Left ventricle myocardium inferior (tissue), 1 donor: ENCODE results near the gene TSPAN18. TPM values are rescaled to one million over a fixed set of nuclear protein-coding genes. Genes with fewer than 3 reads are reported as not detected.
A peak's percentile ranks its signal among the peaks of the same experiment; 100 is the strongest.

Experiments used
- DNase-seq: peaks from one replicate; pipeline ENCODE4 v3.0.0-alpha.2; 2020
- H3K27ac ChIP-seq: fragments of 200-600 bp; replicated peaks from 2 replicates; pipeline ENCODE4 v1.8.0; 2021
- H3K27me3 ChIP-seq: fragments of 200-600 bp; 2 replicates; pipeline ENCODE4 v1.8.0; 2021; ENCODE audit warnings: low read depth
- H3K36me3 ChIP-seq: fragments of 200-600 bp; 2 replicates; pipeline ENCODE4 v1.8.0; 2021
- H3K4me1 ChIP-seq: fragments of 200-600 bp; 2 replicates; pipeline ENCODE4 v1.8.0; 2021
- H3K4me3 ChIP-seq: fragments of 200-600 bp; 2 replicates; pipeline ENCODE4 v1.8.0; 2021; ENCODE audit warnings: mild to moderate bottlenecking, moderate library complexity
- H3K9me3 ChIP-seq: fragments of 200-600 bp; replicated peaks from 2 replicates; pipeline ENCODE4 v1.8.0; 2021
- CTCF ChIP-seq: fragments of 200-600 bp; IDR thresholded peaks from 2 replicates; pipeline ENCODE4 v1.8.0; 2021; ENCODE audit warnings: antibody characterized with exemption, mild to moderate bottlenecking, borderline replicate concordance
- intact Hi-C: fragments of 100-400 bp; cut with micrococcal nuclease; formaldehyde crosslinking; loops from one replicate; pipeline ENCODE4 v1.11.0; 2022
- total RNA-seq: library from RNA; stranded (reverse); fragmentation: NEBNext Ultra II Directional; extraction: Animal tissue kit (Norgen Biotek cat#: 25700); gene quantifications from one replicate; pipeline ENCODE4 v1.2.1, GENCODE V29; 2021
- donor health status: DM: no; HTN: yes; CAD: no; lungs with severe emphysema.

Gene TSPAN18
- total RNA-seq, 1 donor from 2014 or later: 129 TPM

- peaks cover 85% of the 10 kb centered on the region for H3K4me1 ChIP-seq
- intact Hi-C loops: no loop called here
- peak; percentile 73 for DNase-seq
- H3K27me3 ChIP-seq: no peaks in the 10 kb centered on the region
- H3K36me3 ChIP-seq: peaks cover 8% of the 10 kb centered on the region
- no peak overlapping the region for H3K4me3 ChIP-seq
- H3K27ac ChIP-seq: peak overlapping the region; percentile 94
- H3K9me3 ChIP-seq: peaks cover 11% of the 10 kb centered on the region
- TF ChIP-seq CTCF: no peak
Observed at GRCh38 chr11:44766112-44766971, 39.6 kb downstream of the TSPAN18 start.

GRCh38 chr11:44766972-44767278 is 40.2 kb downstream of the TSPAN18 start:
- Histone ChIP-seq H3K4me3 (no peak overlapping the region), H3K4me1 (peaks cover 84% of the 10 kb centered on the region), H3K27ac (peak overlapping the region; percentile 94), H3K36me3 (peaks cover 8% of the 10 kb centered on the region), H3K9me3 (peaks cover 11% of the 10 kb centered on the region), H3K27me3 (no peaks in the 10 kb centered on the region)
- no peak for DNase-seq
- intact Hi-C loops: no loop called here
- no peak for TF ChIP-seq CTCF

GRCh38 chr11:44767421-44767820 is 40.7 kb downstream of the TSPAN18 start:
- H3K36me3 ChIP-seq: peaks cover 8% of the 10 kb centered on the region
- intact Hi-C loops: no loop called here
- no peaks in the 10 kb centered on the region for H3K27me3 ChIP-seq
- peaks cover 83% of the 10 kb centered on the region for H3K4me1 ChIP-seq
- no peak for TF ChIP-seq CTCF
- H3K27ac ChIP-seq: peak overlapping the region; percentile 94
- H3K9me3 ChIP-seq: peaks cover 11% of the 10 kb centered on the region
- no peak overlapping the region for H3K4me3 ChIP-seq
- no peak for DNase-seq

GRCh38 chr11:44770401-44770800 is 43.6 kb downstream of the TSPAN18 start:
- Histone ChIP-seq H3K27ac (peak overlapping the region; percentile 35), H3K9me3 (peaks cover 11% of the 10 kb centered on the region), H3K36me3 (no peaks in the 10 kb centered on the region), H3K4me1 (peaks cover 83% of the 10 kb centered on the region), H3K4me3 (no peak overlapping the region), H3K27me3 (no peaks in the 10 kb centered on the region)
- intact Hi-C loops: loop anchor here (10.0 kb wide), 1 partner anchor 46 kb away; the partner anchor contains the start of gene TSPAN18
- TF ChIP-seq CTCF: no peak
- no peak for DNase-seq

- H3K36me3 ChIP-seq: no peaks in the 10 kb centered on the region
- no peaks in the 10 kb centered on the region for H3K27me3 ChIP-seq
- no peak overlapping the region for H3K27ac ChIP-seq
- intact Hi-C loops: loop anchor here (10.0 kb wide), 1 partner anchor 46 kb away; the partner anchor contains the start of gene TSPAN18
- no peak for TF ChIP-seq CTCF
- H3K4me3 ChIP-seq: no peak overlapping the region
- H3K4me1 ChIP-seq: peaks cover 83% of the 10 kb centered on the region
- DNase-seq: no peak
- peaks cover 11% of the 10 kb centered on the region for H3K9me3 ChIP-seq
Observed at GRCh38 chr11:44771252-44771734, 44.5 kb downstream of the TSPAN18 start.
